Calu3 (cell line): ENCODE data around the gene SAMD5. TPM values are rescaled to one million over a fixed set of nuclear protein-coding genes. Genes with fewer than 3 reads are reported as not detected.

Experiments
- BruUV-seq: library from RNA; stranded (reverse); fragments of 400-500 nt; replicated peaks from 2 replicates; lab custom pipeline; 2021; lab: Mats Ljungman, UMichigan
- CTCF ChIA-PET: fragments of 300-600 bp; sonication (Branson Sonifier 250); formaldehyde crosslinking; loops from one replicate; lab custom pipeline; 2022; ENCODE audit warnings: antibody characterized with exemption; lab: Charles Lee
- DNase-seq: peaks from one replicate; pipeline ENCODE4 v3.0.0; 2022
- H3K27ac Mint-ChIP-seq: one replicate; pipeline ENCODE4 v1.8.0; 2022; ENCODE audit warnings: mixed read lengths; ENCODE audit not compliant: unreplicated experiment
- H3K27me3 Mint-ChIP-seq: one replicate; pipeline ENCODE4 v1.8.0; 2022; ENCODE audit warnings: mixed read lengths; ENCODE audit not compliant: unreplicated experiment
- H3K36me3 Mint-ChIP-seq: one replicate; pipeline ENCODE4 v1.8.0; 2022; ENCODE audit warnings: mild to moderate bottlenecking, moderate library complexity, mixed read lengths; ENCODE audit not compliant: insufficient read depth, unreplicated experiment
- H3K4me1 Mint-ChIP-seq: one replicate; pipeline ENCODE4 v1.8.0; 2022; ENCODE audit warnings: mild to moderate bottlenecking, low read depth, mixed read lengths; ENCODE audit not compliant: unreplicated experiment
- H3K4me3 Mint-ChIP-seq: one replicate; pipeline ENCODE4 v1.8.0; 2022; ENCODE audit warnings: mild to moderate bottlenecking, low read depth, moderate library complexity, mixed read lengths; ENCODE audit not compliant: unreplicated experiment
- H3K9me3 Mint-ChIP-seq: one replicate; pipeline ENCODE4 v1.8.0; 2022; ENCODE audit warnings: low read depth, mixed read lengths; ENCODE audit not compliant: unreplicated experiment
- CTCF ChIP-seq: fragments of 200-600 bp; IDR thresholded peaks from one replicate; pipeline ENCODE4 v1.8.0; 2022; ENCODE audit warnings: antibody characterized with exemption; ENCODE audit not compliant: unreplicated experiment
- intact Hi-C: fragments of 100-400 bp; cut with micrococcal nuclease; formaldehyde crosslinking; loops from one replicate; pipeline ENCODE4 v1.10.0; 2022; ENCODE audit not compliant: unreplicated experiment
- total RNA-seq: library from RNA; stranded (reverse); gene quantifications from 2 replicates; pipeline ENCODE4 v1.2.3, GENCODE V29; 2022

Gene SAMD5
- total RNA-seq, 1 experiment from 2014 or later = 0.76 TPM

GRCh38 chr6:147577488-147577887 is 69.0 kb downstream of the SAMD5 start:
- CTCF ChIA-PET = no interaction called here
- intact Hi-C loops = no loop called here
- Mint-ChIP-seq H3K4me3 (no peak overlapping the region), H3K36me3 (no peaks in the 10 kb centered on the region), H3K4me1 (no peaks in the 10 kb centered on the region), H3K27me3 (no peaks in the 10 kb centered on the region), H3K9me3 (peaks cover 13% of the 10 kb centered on the region), H3K27ac (no peak overlapping the region)
- no peak for TF ChIP-seq CTCF
- no peak for DNase-seq
- BruUV-seq = no TSS peak

GRCh38 chr6:147578159-147578558 is 69.7 kb downstream of the SAMD5 start:
- intact Hi-C loops = no loop called here
- BruUV-seq = no TSS peak
- CTCF ChIA-PET = no interaction called here
- Mint-ChIP-seq H3K4me1 (no peaks in the 10 kb centered on the region), H3K9me3 (peaks cover 13% of the 10 kb centered on the region), H3K27me3 (no peaks in the 10 kb centered on the region), H3K4me3 (no peak overlapping the region), H3K36me3 (no peaks in the 10 kb centered on the region), H3K27ac (no peak overlapping the region)
- no peak for TF ChIP-seq CTCF
- no peak for DNase-seq

DNA sequence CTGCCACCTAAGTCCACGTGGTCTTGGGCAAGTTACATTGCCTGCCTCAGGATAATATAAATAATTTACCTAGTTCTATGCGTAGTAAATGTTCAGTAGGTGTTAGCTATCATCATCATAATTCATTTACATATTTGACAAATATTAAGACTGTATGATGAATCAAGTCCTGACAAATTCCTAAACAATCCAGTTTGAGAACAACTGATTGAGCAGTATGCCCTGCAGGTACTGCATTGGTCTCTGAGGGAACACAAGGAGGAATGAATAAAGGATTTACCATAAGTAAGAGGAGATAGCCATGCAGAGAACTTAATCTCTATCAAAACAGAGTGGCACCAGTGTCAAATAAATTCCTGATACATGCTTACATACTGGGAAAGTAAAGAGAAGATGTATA is 70.4 kb downstream of the SAMD5 start:
- intact Hi-C loops = no loop called here
- peaks cover 13% of the 10 kb centered on the region for H3K9me3 Mint-ChIP-seq
- H3K27me3 Mint-ChIP-seq = no peaks in the 10 kb centered on the region
- no peaks in the 10 kb centered on the region for H3K4me1 Mint-ChIP-seq
- DNase-seq = no peak
- no peaks in the 10 kb centered on the region for H3K36me3 Mint-ChIP-seq
- TF ChIP-seq CTCF = no peak
- BruUV-seq = no TSS peak
- H3K4me3 Mint-ChIP-seq = no peak overlapping the region
- H3K27ac Mint-ChIP-seq = no peak overlapping the region
- CTCF ChIA-PET = no interaction called here

GRCh38 chr6:147579667-147580066 is 71.2 kb downstream of the SAMD5 start:
- TF ChIP-seq CTCF = no peak
- CTCF ChIA-PET = no interaction called here

More at GRCh38 chr6:147579667-147580066, 71.2 kb downstream of the SAMD5 start:
- no peak for DNase-seq
- no peak overlapping the region for H3K4me3 Mint-ChIP-seq
- no TSS peak for BruUV-seq
- no peaks in the 10 kb centered on the region for H3K36me3 Mint-ChIP-seq
- no peaks in the 10 kb centered on the region for H3K4me1 Mint-ChIP-seq
- H3K27ac Mint-ChIP-seq = no peak overlapping the region
- H3K9me3 Mint-ChIP-seq = peaks cover 13% of the 10 kb centered on the region
- no peaks in the 10 kb centered on the region for H3K27me3 Mint-ChIP-seq
- intact Hi-C loops = no loop called here
